CMK (cell line): ENCODE results near the gene ACOT7.

Source experiments
- DNase-seq: peaks from one replicate; pipeline ENCODE4 v3.0.0-alpha.2; 2010; ENCODE audit warnings: low read depth

Gene ACOT7

DNA sequence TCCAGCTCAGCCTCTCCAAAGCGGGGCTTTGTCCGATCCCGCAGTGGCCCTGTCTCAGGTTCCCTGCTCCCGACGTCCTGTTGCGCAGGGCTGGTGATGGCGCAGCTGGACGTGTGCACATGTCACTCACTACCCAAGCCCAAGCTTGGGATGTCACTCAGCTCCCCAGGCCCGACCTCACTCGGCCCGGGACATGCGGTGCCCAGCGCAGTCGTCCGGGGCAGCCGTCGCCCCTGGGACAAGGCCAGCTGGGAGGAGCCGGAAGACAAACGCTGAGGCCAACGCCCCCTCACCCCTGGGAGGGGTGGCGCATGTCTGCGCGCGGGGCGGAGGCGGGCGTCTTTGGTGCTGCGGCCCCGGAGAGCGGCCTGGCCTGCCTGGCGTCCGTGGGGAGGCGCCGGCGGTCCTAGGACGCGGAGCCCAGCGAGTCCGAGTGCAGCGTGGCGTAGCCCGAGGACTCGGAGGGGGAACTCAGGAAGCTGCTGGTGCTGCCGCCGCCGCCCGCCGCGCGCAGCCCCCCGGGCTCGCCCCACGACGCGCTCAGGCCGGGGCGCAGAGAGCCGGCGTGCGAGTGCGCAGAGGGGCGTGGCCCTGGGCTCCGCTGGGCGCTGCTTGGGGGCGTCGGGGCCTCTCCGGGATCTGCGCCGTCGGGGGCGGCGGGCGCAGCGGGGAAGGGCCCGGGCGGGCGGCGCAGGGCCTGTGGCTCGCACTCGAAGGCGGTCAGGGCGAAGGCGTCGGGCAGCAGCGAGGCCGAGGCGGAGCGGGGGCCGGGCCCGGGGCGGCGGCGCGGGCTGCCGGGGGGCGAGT, 144.4 kb downstream of the ACOT7 start:
- no peak for DNase-seq

DNA sequence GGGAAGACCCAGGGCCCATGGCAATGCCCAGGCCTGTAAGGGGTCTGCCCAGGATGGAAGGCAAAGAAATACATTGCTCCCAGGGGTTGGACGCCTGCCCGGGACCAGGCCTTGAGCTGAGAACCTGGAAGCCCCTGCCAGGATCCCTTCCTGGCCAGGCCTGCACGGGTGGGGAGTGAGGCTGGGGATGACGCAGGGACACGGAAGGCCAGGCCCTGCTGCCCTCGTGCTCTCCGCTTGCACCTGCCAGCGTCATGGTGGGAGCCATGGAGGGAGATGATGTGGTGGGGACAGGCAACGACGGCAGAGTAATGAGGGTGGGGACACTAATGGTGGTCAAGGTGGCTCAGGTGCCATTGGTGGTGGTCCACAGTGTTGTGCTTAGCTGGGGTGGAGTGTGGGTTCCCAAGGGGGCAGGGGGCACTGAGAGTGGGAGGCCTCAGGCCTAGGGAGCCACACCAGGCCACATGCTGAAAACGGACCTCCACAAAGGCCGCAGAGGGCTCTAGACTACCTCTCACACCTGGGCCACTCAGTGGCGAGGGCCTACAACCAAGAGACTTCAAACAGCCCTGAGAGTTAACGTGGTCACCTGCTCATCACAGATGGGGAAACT, 145.3 kb downstream of the ACOT7 start:
- no peak for DNase-seq

- no peak for DNase-seq
These were observed 145.9 kb downstream of the ACOT7 start for GRCh38 chr1:6247651-6248050.

DNA sequence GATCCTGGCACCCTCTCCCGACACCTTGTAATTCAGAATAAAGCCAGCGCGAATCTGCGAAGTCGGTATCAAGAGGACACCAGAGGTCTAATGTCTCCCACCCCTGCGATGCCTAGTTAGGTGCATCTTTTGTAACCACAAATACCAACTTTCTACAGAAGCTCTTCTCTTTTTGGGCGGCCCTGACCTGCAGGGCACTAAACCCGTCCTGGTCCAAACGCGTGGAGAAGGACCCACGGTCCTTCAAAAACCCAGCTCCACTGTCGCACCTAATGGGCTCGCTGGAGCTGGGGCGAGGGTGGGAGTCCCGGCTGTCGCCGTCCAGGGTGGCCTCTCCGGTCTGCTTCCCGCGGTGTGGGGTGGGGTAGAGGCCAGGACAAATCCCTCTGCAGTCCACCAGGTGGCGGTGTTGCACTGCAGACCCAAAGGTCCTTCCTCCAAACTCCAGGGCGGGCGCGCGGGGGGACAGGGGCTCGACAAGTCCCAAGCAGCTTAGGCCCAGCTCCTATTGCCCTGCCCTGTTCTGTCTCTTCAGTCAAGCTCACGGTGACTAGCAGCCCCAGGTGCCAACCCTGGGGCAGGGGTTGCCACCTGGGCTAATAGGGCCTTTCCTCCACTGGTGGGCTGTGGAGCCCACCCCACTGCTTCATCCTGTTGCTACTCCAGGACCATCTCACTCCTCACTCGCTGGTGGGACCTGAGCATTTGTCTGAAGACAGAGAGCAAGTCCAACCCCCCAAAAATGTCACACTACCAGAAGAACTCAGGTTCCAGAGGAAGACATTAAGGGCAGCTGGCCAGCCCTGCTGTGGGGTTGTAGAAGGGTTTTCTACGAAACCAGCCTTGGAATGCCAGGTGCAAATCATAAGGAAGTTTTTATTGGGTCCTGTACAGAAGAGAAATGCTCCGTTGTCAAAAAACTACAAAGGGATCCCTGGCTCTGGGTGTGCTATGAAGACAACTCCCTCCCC, 146.8 kb downstream of the ACOT7 start:
- DNase-seq, result peak; percentile 74

GRCh38 chr1:6245869-6246496, 147.6 kb downstream of the ACOT7 start:
- DNase-seq, result no peak

- peak; percentile 84 for DNase-seq
These were observed 148.3 kb downstream of the ACOT7 start for GRCh38 chr1:6245086-6245868.

GRCh38 chr1:6244401-6245049, 149.0 kb downstream of the ACOT7 start:
- DNase-seq, result no peak

- no peak for DNase-seq
These were observed 149.6 kb downstream of the ACOT7 start, which contains the start of gene HES3 for GRCh38 chr1:6243993-6244392. Gene HES3, plus strand, starts transcription at chr1:6244179. Its CDS starts 187 bp downstream, at chr1:6244366.

GRCh38 chr1:6243053-6243834, 150.3 kb downstream of the ACOT7 start:
- no peak for DNase-seq

GRCh38 chr1:6241887-6242740, 151.5 kb downstream of the ACOT7 start:
- DNase-seq, result no peak

DNA sequence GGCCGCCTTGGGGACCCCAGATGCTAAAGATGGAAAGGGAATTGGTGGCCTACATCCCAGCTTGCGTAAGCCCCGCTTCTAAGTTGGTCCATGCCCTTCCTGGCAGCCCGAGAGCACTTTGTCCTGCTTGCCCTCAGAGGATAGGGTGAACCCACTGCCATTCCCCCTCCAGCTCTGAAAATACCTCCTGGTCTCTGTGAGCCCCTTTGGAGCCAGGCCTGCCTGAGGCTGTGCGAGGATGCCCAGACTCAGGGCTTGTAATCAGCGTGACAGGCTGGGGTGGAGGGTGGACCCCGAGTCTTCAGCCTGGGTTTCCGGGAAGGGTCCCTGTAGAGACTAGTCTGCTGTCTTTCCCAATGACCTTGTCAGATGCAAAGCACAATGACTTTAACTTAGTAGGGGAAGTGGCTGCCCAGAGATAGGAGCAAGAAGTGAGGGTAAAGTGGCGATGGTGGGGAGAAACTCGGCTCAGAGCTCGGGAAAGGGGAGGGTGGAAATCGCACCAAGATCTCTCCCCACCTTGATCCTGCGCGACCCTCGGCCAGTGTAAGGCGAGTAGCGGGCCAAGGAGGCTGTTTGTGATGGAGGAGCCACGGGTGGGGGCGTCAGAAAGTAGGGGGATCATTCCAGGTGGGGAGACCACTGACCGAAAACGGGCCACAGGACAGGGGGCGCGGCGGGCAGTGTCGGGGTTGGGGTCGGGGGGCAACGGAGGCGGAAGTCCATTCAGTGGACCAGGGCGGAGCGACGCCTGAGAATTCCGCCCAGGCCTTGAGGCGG, 152.3 kb downstream of the ACOT7 start:
- no peak for DNase-seq

- DNase-seq, result no peak
These were observed 153.4 kb downstream of the ACOT7 start for GRCh38 chr1:6239950-6240768.

DNA sequence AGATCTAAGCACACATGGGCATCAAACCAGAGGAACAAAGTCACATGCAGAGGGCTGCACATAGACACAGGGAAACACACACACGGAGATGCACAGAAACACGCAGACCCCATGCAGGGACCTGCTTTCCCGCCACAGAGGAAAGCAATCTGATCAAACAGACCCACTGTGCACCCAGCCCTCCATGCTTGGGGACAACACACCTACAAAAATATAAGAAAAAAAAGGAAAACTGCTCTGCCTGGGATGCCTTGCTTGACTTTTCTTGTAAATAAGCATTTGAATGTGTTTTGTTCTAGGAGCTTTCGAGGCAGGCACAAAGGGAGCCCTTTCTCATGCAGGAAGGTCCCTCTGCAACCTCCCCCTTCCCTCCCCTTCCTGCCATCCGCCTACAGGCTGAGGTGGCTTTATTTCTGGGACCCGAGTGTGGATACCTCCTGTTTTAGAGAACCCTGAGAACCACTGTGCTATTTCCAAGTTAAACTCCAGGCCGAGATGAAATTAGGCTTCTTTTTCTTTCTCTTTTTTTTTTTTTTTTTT, 154.3 kb downstream of the ACOT7 start:
- DNase-seq, result no peak

DNA sequence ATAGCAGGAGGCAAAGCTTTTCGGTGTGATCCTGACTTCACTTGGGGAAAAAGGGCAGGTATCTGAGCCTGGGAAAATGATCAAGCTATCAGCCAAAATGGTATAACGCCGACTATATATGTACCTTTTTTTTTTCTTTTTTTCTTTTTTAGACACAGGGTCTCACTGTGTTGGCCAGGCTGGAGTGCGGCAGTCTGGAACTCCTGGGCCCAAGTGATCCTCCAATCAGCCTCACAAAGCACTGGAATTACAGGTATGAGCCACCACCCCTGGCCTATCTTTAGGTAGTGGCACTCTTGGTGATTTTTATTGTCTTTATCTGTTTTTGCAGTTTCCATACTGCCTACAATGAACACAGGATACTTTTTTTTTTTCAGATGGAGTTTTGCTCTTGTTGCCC, 156.5 kb downstream of the ACOT7 start:
- DNase-seq, result no peak

GRCh38 chr1:6235296-6235677, 158.3 kb downstream of the ACOT7 start:
- no peak for DNase-seq

DNA sequence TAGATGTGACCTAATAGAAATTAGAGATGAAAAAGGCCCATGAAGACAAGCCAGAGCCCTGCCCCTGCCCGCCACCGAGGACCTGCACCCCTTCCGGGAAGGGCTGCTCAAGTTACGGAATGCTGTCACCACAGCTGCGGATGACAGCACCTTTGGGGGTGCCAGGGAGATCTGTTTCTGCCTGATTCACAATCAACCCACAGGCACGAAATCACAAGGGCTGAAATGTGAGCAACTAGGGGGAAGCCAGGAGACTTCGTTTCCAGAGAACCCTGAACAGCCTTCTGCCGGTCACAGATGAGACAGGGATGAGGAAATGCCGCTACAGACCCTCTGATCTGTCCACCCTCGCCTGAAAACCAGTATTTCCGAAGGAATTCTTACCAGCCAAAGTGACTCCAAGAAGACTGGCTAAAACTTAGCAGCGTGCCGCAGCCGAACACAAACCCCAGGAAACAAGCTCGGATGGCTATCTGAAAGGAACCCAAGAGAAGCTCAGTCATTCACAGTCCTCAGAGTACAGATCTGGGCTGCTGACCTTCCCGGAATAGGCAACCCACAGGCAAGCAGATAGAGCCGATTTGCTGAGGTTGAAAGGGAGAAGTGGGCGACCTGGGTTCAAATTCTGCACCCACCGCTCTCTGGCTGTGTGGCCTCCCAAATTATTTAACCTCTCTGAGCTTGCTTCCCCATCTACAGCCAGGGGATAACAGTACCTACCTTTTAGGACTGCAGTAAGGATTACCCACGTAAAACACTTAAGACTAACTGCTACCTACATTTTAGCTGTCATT, 158.9 kb downstream of the ACOT7 start:
- no peak for DNase-seq
